ENCODE measurements around the gene GRID2.

Gene GRID2

GRCh38 chr4:93722446-93722845, 1418.7 kb downstream of the GRID2 start:
- DNase-seq, result no peak

- no peak for DNase-seq
Measured at GRCh38 chr4:93730251-93730650, 1426.5 kb downstream of the GRID2 start.

- no peak for DNase-seq
Measured at GRCh38 chr4:93730760-93731159, 1427.0 kb downstream of the GRID2 start.

- no peak for DNase-seq
Measured at GRCh38 chr4:93731456-93731855, 1427.7 kb downstream of the GRID2 start.

GRCh38 chr4:93732509-93732908, 1428.7 kb downstream of the GRID2 start:
- no peak for DNase-seq

- DNase-seq, result no peak
Measured at GRCh38 chr4:93740890-93741289, 1437.1 kb downstream of the GRID2 start.

GRCh38 chr4:93743022-93743421, 1439.3 kb downstream of the GRID2 start:
- no peak for DNase-seq

- DNase-seq, result no peak
Measured at GRCh38 chr4:93743635-93744034, 1439.9 kb downstream of the GRID2 start.

- no peak for DNase-seq
Measured at GRCh38 chr4:93744961-93745360, 1441.2 kb downstream of the GRID2 start.

GRCh38 chr4:93746031-93746430, 1442.3 kb downstream of the GRID2 start:
- no peak for DNase-seq

- no peak for DNase-seq
Measured at GRCh38 chr4:93747220-93747619, 1443.5 kb downstream of the GRID2 start.

- no peak for DNase-seq
Measured at GRCh38 chr4:93748373-93749291, 1444.9 kb downstream of the GRID2 start.

GRCh38 chr4:93749292-93749761, 1445.6 kb downstream of the GRID2 start:
- DNase-seq, result no peak

GRCh38 chr4:93751411-93751810, 1447.6 kb downstream of the GRID2 start:
- DNase-seq, result no peak

GRCh38 chr4:93756101-93756500, 1452.3 kb downstream of the GRID2 start:
- DNase-seq, result no peak

- no peak for DNase-seq
Measured at GRCh38 chr4:93759506-93759905, 1455.7 kb downstream of the GRID2 start.

GRCh38 chr4:93760284-93760683, 1456.5 kb downstream of the GRID2 start:
- DNase-seq, result no peak

GRCh38 chr4:93761286-93761685, 1457.5 kb downstream of the GRID2 start:
- peak; percentile 30 for DNase-seq

GRCh38 chr4:93764639-93765246, 1461.0 kb downstream of the GRID2 start:
- no peak for DNase-seq

GRCh38 chr4:93767917-93768316, 1464.2 kb downstream of the GRID2 start:
- no peak for DNase-seq

GRCh38 chr4:93770201-93770600, 1466.4 kb downstream of the GRID2 start:
- DNase-seq, result no peak

- no peak for DNase-seq
Measured at GRCh38 chr4:93771640-93772411, 1468.1 kb downstream of the GRID2 start.

- DNase-seq, result no peak
Measured at GRCh38 chr4:93772858-93773257, 1469.1 kb downstream of the GRID2 start.
